Peyer's patch (tissue), 4 donors: ENCODE results near the gene ZNF418.

Experiments used
- CTCF ChIP-seq, 6 experiments: fragments of 450-650 bp in 4 of 6; fragments of 200-600 bp in 2 of 6; sonication (generic) in 1 of 6; IDR thresholded peaks; one replicate each; pipeline ENCODE4 v1.5.1; 2017 to 2019; ENCODE audit warnings: antibody characterized with exemption in 6 of 6, mild to moderate bottlenecking in 3 of 6, moderate library complexity in 1 of 6
- POLR2A ChIP-seq, 2 donors: fragments of 450-650 bp; IDR thresholded peaks; one replicate each; pipeline ENCODE4 v1.5.1; 2017; ENCODE audit warnings: antibody characterized with exemption in 2 of 2, mild to moderate bottlenecking in 2 of 2, moderate library complexity in 2 of 2

- no peak for TF ChIP-seq CTCF (IDR thresholded peaks at IDR 0.05)
- TF ChIP-seq POLR2A (IDR thresholded peaks at IDR 0.05), result no peak
These were observed 34.9 kb downstream of the ZNF418 start for GRCh38 chr19:57900311-57900710.
